ENCODE data around the gene PCDH9. TPM values are rescaled to one million over a fixed set of nuclear protein-coding genes. Genes with fewer than 3 reads are reported as not detected.

Gene PCDH9
- total RNA-seq, 2 donors from 2014 or later = 0.44 to 1.0 TPM

DNA sequence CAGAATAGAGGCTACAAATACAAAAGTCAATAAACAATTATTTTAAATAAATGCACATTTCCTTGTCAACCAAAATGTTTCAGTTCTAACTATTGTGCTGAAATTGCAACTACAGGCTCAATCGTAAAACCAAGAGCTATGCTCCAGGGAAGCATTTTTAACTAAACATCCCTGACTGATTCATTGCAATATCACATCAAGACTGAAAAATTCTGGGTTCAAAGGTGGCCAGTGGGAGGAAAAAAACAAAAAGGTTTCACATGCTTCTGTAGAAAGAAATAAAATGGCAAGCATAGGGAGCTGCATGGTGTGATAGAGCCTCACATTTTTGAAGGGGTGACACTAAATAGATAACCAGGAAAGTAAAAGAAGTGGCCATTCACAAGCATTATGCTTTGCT is 862.8 kb downstream of the PCDH9 start:
- no peak overlapping the region for H3K27ac ChIP-seq
- no peak overlapping the region for H3K4me3 ChIP-seq
- no peaks in the 10 kb centered on the region for H3K36me3 ChIP-seq
- H3K27me3 ChIP-seq = no peaks in the 10 kb centered on the region
- TF ChIP-seq, protein P1, sequence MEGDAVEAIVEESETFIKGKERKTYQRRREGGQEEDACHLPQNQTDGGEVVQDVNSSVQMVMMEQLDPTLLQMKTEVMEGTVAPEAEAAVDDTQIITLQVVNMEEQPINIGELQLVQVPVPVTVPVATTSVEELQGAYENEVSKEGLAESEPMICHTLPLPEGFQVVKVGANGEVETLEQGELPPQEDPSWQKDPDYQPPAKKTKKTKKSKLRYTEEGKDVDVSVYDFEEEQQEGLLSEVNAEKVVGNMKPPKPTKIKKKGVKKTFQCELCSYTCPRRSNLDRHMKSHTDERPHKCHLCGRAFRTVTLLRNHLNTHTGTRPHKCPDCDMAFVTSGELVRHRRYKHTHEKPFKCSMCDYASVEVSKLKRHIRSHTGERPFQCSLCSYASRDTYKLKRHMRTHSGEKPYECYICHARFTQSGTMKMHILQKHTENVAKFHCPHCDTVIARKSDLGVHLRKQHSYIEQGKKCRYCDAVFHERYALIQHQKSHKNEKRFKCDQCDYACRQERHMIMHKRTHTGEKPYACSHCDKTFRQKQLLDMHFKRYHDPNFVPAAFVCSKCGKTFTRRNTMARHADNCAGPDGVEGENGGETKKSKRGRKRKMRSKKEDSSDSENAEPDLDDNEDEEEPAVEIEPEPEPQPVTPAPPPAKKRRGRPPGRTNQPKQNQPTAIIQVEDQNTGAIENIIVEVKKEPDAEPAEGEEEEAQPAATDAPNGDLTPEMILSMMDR (IDR thresholded peaks at IDR 0.05) = no peak
- no peaks in the 10 kb centered on the region for H3K4me1 ChIP-seq
- intact Hi-C loops (cut with DNase I) = no loop called here
- no peaks in the 10 kb centered on the region for H3K9me3 ChIP-seq
- no peak for DNase-seq
- H3K9ac ChIP-seq (ENCODE audit: low read depth in 2 of 2, low read length in 2 of 2) = no peak overlapping the region

DNA sequence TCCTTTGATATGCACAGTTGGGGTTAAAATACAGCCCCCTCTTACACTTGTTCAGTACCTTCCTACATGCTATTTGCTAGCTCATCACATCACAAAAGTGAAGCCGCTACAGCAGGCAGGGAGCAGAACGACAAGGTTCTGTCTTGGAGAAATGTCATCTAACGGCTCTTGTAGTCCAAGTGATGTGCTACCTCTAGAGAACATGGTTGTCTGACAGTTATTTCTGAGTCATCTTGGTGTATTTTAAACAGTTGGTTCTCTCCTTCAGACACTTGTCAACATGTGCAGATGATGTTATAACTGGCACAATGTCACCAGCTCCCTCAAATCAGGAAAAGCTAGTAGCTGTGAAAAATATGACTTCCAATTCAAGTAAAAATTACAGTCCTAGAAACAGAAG is 865.0 kb downstream of the PCDH9 start:
- Histone ChIP-seq H3K9ac (ENCODE audit: low read depth in 2 of 2, low read length in 2 of 2) (no peak overlapping the region), H3K36me3 (no peaks in the 10 kb centered on the region), H3K27ac (no peak overlapping the region), H3K27me3 (no peaks in the 10 kb centered on the region), H3K4me1 (no peaks in the 10 kb centered on the region), H3K9me3 (no peaks in the 10 kb centered on the region), H3K4me3 (no peak overlapping the region)
- intact Hi-C loops (cut with DNase I) = no loop called here
- TF ChIP-seq, protein P1 (IDR thresholded peaks at IDR 0.05) = no peak
- no peak for DNase-seq

DNA sequence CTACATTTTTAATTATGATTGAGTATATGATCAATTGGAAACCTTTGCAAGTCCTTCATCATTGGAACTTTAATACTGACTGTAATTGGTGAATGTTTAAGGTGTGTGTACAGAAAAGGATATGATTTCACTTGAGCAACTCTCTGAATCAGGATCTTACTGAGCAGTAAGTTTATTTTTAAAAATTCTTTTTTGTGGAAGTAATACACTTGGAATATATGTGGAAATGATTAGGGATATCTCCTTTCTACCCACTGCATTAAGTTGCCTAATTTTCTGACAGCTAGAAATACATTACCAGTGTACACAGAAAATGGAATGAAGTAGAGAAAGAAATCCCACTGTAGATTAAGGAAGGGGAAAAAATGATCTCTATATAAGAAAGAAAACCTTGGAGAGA is 865.8 kb downstream of the PCDH9 start:
- no peaks in the 10 kb centered on the region for H3K4me1 ChIP-seq
- H3K27me3 ChIP-seq = no peaks in the 10 kb centered on the region
- TF ChIP-seq, protein P1 (IDR thresholded peaks at IDR 0.05) = no peak
- intact Hi-C loops (cut with DNase I) = no loop called here
- H3K27ac ChIP-seq = no peak overlapping the region
- no peak overlapping the region for H3K9ac ChIP-seq (ENCODE audit: low read depth in 2 of 2, low read length in 2 of 2)
- no peaks in the 10 kb centered on the region for H3K36me3 ChIP-seq
- no peak overlapping the region for H3K4me3 ChIP-seq
- DNase-seq = no peak
- no peaks in the 10 kb centered on the region for H3K9me3 ChIP-seq

DNA sequence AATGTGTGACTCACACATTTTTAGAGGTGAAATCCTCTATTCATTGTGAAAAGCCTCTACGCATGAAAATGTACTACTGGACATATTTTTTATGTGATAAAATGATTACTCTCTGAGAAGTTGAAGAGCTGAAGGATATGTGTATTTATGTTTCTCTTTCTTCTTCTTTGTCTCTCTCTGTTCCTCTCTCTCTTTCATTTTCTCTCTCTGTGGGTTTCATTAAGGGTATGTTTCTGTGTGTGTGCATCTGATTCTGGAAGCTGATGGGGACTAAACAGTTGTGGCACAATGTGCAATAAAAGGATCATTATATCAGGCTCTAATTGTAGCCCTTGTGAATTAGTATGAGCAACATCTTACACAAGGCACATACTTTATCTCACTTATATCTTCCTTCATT is 867.7 kb downstream of the PCDH9 start:
- Histone ChIP-seq H3K4me1 (no peaks in the 10 kb centered on the region), H3K9me3 (no peaks in the 10 kb centered on the region), H3K27ac (no peak overlapping the region), H3K36me3 (no peaks in the 10 kb centered on the region), H3K27me3 (no peaks in the 10 kb centered on the region), H3K4me3 (no peak overlapping the region), H3K9ac (ENCODE audit: low read depth in 2 of 2, low read length in 2 of 2) (no peak overlapping the region)
- TF ChIP-seq, protein P1 (IDR thresholded peaks at IDR 0.05) = no peak
- intact Hi-C loops (cut with DNase I) = no loop called here
- DNase-seq = no peak

DNA sequence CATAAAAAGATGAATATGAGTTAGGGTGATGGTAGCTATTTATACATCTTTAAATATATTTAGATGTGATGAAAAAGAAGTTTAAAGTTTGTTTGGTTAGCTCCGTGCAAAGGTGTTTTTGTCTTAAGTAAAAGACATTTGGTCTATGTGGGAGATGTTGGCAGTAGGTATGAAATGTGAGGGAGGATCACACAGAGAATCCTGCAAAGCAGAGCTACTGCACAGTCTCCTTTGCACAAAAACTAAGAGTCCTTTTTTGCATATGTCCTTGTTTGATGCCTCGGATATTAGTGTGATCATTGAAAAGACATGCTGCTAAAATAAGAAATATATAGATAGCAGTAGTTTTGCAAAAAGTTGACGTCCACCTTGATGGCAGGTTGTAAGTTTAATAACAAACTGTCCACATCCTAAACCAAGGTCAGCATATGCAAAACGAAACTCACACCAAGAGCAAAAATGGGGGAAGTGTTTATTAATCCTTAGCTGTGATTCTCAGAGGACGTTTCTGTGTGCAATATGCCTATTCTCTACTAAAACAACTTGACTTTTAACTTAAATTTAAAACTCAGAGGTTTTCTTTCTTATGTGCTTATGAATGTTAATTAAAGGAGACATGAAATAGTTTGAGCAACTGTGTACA is 870.1 kb downstream of the PCDH9 start:
- H3K9me3 ChIP-seq = no peaks in the 10 kb centered on the region
- H3K36me3 ChIP-seq = no peaks in the 10 kb centered on the region
- no peak for DNase-seq

More for the DNA sequence above, 870.1 kb downstream of the PCDH9 start:
- Histone ChIP-seq H3K27ac (no peak overlapping the region), H3K9ac (ENCODE audit: low read depth in 2 of 2, low read length in 2 of 2) (no peak overlapping the region), H3K4me3 (no peak overlapping the region), H3K27me3 (no peaks in the 10 kb centered on the region), H3K4me1 (no peaks in the 10 kb centered on the region)
- TF ChIP-seq, protein P1 (IDR thresholded peaks at IDR 0.05) = no peak
- intact Hi-C loops (cut with DNase I) = no loop called here
